ENCODE results near the gene RASSF7.
"Not testable (repeated sequence)": the region's sequence is repeated elsewhere in the genome, so short reads cannot be mapped to it uniquely, and the experiment has no call there.

Gene RASSF7

DNA sequence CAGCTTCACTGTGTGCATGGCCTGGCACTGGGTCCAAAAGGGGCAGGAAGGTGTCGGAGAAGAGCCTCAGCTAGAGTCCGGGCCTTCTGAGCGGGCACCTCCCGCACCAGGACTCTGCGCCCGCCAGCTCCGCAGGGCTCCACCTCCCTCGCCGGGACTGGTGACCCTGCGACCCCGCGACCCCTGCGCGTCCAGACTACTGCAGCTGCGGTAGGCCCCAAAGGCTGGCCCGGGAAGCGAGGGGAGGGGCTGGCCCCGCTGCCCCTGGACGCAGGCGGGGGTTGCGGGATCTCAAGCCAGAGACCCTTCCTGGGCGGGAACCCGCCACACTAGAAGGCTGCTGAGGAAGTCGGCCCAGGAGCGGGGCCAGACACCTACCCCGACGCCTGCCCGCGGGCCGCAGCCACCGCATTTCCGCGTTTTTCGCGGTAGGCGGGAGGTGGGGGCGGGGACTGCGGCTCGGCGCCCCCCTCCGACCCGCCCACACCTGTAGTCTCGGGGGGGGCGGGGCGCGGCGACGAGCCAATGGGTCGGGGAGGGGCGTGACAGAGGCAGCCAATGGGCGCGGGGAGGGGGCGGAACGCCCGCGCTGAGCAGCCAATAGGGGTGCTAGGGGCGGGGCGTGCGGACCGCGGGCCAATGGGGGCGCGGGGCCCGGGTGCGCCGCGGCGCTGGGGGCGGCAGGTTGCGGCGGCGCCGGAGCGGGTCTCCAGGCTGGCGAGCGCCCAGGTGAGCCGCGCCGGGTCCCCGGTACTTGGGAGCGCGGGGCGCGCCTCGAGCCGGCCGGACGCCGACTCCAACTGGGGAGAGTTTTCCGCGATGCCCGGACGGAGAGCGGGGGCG is at the start of gene RASSF7, which contains the start of gene LMNTD2:
Gene RASSF7 (plus strand): TSS at position 666 of the 843 bp plus-strand sequence. CDS start 799 bp downstream, outside the sequence.
Gene LMNTD2 (minus strand): TSS at position 434 of the 843 bp plus-strand sequence. CDS start 22 bp downstream, at position 412.
- H3K27me3 ChIP-seq = peaks cover 44% of the 10 kb centered on the region
- peak; percentile 44 for TF ChIP-seq CTCF (IDR thresholded peaks at IDR 0.05)
- peaks cover 18 to 31% of the 10 kb centered on the region in 2 experiments for H3K4me1 ChIP-seq (ENCODE audit: control insufficient read depth in 1 of 2, insufficient read depth in 1 of 2, low read depth in 1 of 2, low read length in 1 of 2)
- no peaks in the 10 kb centered on the region for H3K9me3 ChIP-seq
- H3K36me3 ChIP-seq = peaks cover 19% of the 10 kb centered on the region
- peak within 1 kb of the TSS; percentile 87 for H3K4me3 ChIP-seq (ENCODE audit: low read depth in 1 of 2, low read length in 1 of 2)
- H3K27ac ChIP-seq = peak within 1 kb of the TSS; percentile 78

GRCh38 chr11:512761-513595 is 47.8 kb upstream of the RASSF7 start:
- no peaks in the 10 kb centered on the region for H3K9me3 ChIP-seq
- no peaks in the 10 kb centered on the region for H3K36me3 ChIP-seq
- TF ChIP-seq CTCF (IDR thresholded peaks at IDR 0.05) = no peak
- no peaks in the 10 kb centered on the region for H3K27me3 ChIP-seq
- no peak overlapping the region for H3K27ac ChIP-seq
- peaks cover 0 to 4% of the 10 kb centered on the region in 2 experiments for H3K4me1 ChIP-seq (ENCODE audit: control insufficient read depth in 1 of 2, insufficient read depth in 1 of 2, low read depth in 1 of 2, low read length in 1 of 2)
- no peak overlapping the region for H3K4me3 ChIP-seq (ENCODE audit: low read depth in 1 of 2, low read length in 1 of 2)

GRCh38 chr11:514606-515005 is 46.2 kb upstream of the RASSF7 start:
- H3K27ac ChIP-seq = no peak overlapping the region
- TF ChIP-seq CTCF (IDR thresholded peaks at IDR 0.05) = no peak
- H3K9me3 ChIP-seq = no peaks in the 10 kb centered on the region
- H3K4me3 ChIP-seq (ENCODE audit: low read depth in 1 of 2, low read length in 1 of 2) = no peak overlapping the region
- peaks cover 7 to 9% of the 10 kb centered on the region in 2 experiments for H3K4me1 ChIP-seq (ENCODE audit: control insufficient read depth in 1 of 2, insufficient read depth in 1 of 2, low read depth in 1 of 2, low read length in 1 of 2)
- H3K27me3 ChIP-seq = no peaks in the 10 kb centered on the region
- H3K36me3 ChIP-seq = no peaks in the 10 kb centered on the region

DNA sequence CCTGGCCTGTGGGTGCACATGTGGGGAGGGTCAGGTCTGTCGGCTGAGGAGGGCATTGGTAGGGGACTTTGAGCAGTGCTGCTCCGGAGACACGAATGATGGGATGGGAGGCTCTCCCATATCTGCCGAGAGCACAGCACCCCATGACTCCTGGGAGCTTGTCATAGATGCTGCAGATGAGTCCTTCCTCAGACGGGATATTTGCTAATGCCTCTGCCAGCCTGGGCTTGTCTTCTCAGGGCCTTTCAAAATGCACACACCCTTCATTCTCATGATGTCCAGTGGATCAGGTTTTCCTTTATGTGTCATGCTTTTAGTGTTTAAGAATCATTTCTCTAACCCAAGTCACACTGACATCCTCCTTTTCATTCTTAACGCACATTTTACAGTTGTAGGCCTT is 45.6 kb upstream of the RASSF7 start:
- H3K27me3 ChIP-seq = no peaks in the 10 kb centered on the region
- no peaks in the 10 kb centered on the region for H3K9me3 ChIP-seq
- H3K36me3 ChIP-seq = no peaks in the 10 kb centered on the region
- H3K27ac ChIP-seq = no peak overlapping the region
- TF ChIP-seq CTCF (IDR thresholded peaks at IDR 0.05) = no peak
- H3K4me3 ChIP-seq (ENCODE audit: low read depth in 1 of 2, low read length in 1 of 2) = no peak overlapping the region
- H3K4me1 ChIP-seq (ENCODE audit: control insufficient read depth in 1 of 2, insufficient read depth in 1 of 2, low read depth in 1 of 2, low read length in 1 of 2) = peaks cover 7 to 9% of the 10 kb centered on the region in 2 experiments

GRCh38 chr11:516400-516799 is 44.4 kb upstream of the RASSF7 start:
- no peaks in the 10 kb centered on the region for H3K36me3 ChIP-seq
- no peaks in the 10 kb centered on the region for H3K9me3 ChIP-seq
- H3K4me3 ChIP-seq (ENCODE audit: low read depth in 1 of 2, low read length in 1 of 2) = no peak overlapping the region
- TF ChIP-seq CTCF (IDR thresholded peaks at IDR 0.05) = no peak
- peaks cover 7 to 9% of the 10 kb centered on the region in 2 experiments for H3K4me1 ChIP-seq (ENCODE audit: control insufficient read depth in 1 of 2, insufficient read depth in 1 of 2, low read depth in 1 of 2, low read length in 1 of 2)
- H3K27me3 ChIP-seq = no peaks in the 10 kb centered on the region
- no peak overlapping the region for H3K27ac ChIP-seq

DNA sequence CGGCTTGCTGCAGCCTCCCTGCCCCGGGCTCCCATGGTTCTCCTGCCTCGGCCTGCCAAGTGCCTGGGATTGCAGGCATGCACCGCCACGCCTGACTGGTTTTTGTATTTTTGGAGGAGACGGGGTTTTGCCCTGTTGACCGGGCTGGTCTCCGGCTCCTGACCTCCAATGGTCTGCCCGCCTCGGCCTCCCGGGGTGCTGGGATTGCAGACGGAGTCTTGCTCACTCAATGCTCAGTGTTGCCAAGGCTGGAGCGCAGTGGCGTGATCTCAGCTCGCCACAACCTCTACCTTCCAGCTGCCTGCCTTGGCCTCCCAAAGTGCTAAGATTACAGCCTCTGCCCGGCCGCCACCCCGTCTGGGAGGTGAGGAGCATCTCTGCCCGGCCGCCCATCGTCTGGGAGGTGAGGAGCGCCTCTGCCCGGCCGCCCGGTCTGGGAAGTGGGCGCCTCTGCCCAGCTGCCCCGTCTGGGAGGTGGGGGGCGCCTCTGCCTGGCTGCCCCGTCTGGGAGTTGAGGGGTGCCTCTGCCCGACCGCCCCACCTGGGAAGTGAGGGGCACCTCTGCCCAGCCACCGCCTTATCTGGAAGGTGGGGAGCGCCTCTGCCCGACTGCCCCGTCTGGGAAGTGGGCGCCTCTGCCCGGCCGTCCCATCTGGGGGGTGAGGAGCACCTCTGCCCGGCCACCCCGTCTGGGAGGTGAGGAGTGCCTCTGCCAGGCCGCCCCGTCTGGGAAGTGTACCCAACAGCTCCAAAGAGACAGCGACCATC is 43.7 kb upstream of the RASSF7 start:
- H3K36me3 ChIP-seq; H3K27ac ChIP-seq; H3K4me1 ChIP-seq (ENCODE audit: control insufficient read depth in 1 of 2, insufficient read depth in 1 of 2, low read depth in 1 of 2, low read length in 1 of 2); H3K27me3 ChIP-seq; H3K9me3 ChIP-seq; H3K4me3 ChIP-seq (ENCODE audit: low read depth in 1 of 2, low read length in 1 of 2): not testable (repeated sequence)
